ENCODE measurements around the gene HK3.

The HK3 gene, protein sequence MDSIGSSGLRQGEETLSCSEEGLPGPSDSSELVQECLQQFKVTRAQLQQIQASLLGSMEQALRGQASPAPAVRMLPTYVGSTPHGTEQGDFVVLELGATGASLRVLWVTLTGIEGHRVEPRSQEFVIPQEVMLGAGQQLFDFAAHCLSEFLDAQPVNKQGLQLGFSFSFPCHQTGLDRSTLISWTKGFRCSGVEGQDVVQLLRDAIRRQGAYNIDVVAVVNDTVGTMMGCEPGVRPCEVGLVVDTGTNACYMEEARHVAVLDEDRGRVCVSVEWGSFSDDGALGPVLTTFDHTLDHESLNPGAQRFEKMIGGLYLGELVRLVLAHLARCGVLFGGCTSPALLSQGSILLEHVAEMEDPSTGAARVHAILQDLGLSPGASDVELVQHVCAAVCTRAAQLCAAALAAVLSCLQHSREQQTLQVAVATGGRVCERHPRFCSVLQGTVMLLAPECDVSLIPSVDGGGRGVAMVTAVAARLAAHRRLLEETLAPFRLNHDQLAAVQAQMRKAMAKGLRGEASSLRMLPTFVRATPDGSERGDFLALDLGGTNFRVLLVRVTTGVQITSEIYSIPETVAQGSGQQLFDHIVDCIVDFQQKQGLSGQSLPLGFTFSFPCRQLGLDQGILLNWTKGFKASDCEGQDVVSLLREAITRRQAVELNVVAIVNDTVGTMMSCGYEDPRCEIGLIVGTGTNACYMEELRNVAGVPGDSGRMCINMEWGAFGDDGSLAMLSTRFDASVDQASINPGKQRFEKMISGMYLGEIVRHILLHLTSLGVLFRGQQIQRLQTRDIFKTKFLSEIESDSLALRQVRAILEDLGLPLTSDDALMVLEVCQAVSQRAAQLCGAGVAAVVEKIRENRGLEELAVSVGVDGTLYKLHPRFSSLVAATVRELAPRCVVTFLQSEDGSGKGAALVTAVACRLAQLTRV

DNA sequence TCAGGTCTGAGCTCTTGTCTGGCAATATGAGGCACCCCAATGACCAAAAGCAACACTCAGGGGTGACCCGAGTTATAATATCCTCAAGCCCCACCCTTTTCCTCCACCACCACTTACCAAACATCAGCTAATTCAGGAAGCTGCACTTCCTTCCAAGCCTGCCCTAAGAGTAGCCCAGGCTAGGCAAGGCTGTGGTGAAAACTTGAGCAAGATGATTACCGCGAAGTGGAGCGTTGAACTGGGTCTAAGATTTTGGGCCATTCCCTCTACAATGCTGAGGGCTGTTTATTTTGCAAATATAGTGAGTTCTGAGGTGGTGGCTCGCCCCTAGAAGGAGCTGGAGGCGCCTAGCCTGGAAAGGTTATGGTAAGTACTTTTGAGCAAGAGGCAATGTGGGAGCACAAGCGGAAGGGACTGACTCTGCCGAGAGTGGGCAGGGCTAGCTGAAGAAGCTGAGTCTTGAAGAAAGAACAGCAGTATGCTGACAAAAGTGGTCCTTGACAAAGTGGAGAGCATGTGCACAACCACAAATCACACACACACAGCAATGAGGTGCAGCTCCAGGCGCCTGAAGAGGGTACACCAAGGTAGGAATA lies at the start of gene HK3:
Gene HK3, minus strand, starts transcription at position 51 of the 596 bp plus-strand sequence. CDS start 3,187 bp downstream, outside the sequence.
- TF ChIP-seq, protein P1, sequence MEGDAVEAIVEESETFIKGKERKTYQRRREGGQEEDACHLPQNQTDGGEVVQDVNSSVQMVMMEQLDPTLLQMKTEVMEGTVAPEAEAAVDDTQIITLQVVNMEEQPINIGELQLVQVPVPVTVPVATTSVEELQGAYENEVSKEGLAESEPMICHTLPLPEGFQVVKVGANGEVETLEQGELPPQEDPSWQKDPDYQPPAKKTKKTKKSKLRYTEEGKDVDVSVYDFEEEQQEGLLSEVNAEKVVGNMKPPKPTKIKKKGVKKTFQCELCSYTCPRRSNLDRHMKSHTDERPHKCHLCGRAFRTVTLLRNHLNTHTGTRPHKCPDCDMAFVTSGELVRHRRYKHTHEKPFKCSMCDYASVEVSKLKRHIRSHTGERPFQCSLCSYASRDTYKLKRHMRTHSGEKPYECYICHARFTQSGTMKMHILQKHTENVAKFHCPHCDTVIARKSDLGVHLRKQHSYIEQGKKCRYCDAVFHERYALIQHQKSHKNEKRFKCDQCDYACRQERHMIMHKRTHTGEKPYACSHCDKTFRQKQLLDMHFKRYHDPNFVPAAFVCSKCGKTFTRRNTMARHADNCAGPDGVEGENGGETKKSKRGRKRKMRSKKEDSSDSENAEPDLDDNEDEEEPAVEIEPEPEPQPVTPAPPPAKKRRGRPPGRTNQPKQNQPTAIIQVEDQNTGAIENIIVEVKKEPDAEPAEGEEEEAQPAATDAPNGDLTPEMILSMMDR (IDR thresholded peaks at IDR 0.05; ENCODE audit: control extremely low read depth, extremely low read depth, low read depth, missing control alignments): no peak
- POLR2A ChIA-PET: no interaction called here
- CTCF ChIA-PET: interaction anchor here (1.2 to 2.9 kb wide), 5 partner anchors 10 to 239 kb away, joined by 3 to 9 read pairs (median 5); no protein-coding TSS in a partner anchor
- DNase-seq (ENCODE audit: extremely low spot score): no peak

DNA sequence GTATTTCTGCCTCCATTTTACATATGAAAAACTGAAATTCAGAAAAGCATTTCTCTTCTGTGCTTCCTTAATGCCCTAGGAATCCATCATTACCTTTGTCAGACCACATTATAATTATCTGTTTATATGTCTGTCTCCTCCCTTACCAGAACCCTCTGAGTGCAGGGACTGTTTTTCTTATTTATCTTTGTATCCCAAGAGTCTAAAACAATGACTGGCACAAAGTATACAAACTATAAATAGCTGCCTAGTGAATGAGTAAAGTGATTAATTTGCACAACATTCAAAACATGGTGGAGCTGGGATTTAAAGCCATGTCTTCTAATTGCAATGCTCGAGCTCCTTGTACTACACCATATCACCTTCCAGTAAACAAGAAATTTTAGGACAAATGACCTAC lies 49.3 kb upstream of the HK3 start:
- CTCF ChIA-PET: interaction anchor here (1.2 to 2.9 kb wide), 2 partner anchors 18 to 288 kb away, joined by 3 to 6 read pairs; no protein-coding TSS in a partner anchor

DNA sequence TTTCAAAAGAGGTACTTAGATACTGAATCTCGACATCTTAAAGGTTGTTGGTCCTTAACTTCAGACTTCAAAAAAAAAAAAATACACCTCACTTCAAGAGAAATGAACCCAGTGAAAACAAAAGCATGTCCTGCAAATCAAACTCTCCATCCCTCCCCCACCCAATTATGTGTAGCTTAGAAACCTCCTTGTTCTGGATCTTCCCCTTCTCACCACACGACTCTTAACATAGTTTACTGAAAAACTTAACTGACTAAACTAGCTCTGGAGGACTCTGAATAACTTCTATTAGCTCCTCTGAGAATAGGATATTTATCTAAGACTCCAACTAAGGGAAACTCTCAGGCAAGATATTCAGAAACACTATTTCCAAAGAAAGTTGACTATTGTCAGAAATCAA lies 48.7 kb upstream of the HK3 start:
- TF ChIP-seq, protein P1 (IDR thresholded peaks at IDR 0.05; ENCODE audit: control extremely low read depth, extremely low read depth, low read depth, missing control alignments): no peak
- CTCF ChIA-PET: interaction anchor here (1.2 to 2.9 kb wide), 2 partner anchors 17 to 287 kb away, joined by 3 to 6 read pairs; no protein-coding TSS in a partner anchor
- DNase-seq (ENCODE audit: extremely low spot score): no peak
- POLR2A ChIA-PET: no interaction called here

More for the DNA sequence above, 49.3 kb upstream of the HK3 start:
- TF ChIP-seq, protein P1 (IDR thresholded peaks at IDR 0.05; ENCODE audit: control extremely low read depth, extremely low read depth, low read depth, missing control alignments): no peak
- POLR2A ChIA-PET: no interaction called here
- no peak for DNase-seq (ENCODE audit: extremely low spot score)

DNA sequence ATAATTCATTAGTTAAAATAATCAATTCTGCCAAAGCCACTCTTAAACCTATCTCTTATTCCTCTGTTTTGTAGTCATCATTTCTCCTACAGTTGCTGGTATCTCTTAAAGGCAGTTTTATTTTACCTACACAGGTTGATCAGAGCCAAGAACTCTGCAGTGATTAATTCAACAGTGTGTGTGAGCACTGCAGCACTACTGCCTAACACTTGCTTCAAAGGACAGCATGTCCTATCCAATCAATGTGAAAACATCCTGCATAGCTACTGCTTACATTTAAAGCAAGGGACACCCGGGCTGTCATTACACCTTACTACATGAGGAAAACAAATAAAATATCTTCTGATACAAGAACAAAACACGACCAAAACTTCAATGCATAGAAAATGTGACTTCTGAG lies 45.1 kb upstream of the HK3 start:
- ChIA-PET POLR2A (no interaction called here), CTCF (interaction anchor here (1.7 to 1.9 kb wide), 2 partner anchors 12 to 284 kb away, joined by 4 to 9 read pairs; no protein-coding TSS in a partner anchor)
- TF ChIP-seq, protein P1 (IDR thresholded peaks at IDR 0.05; ENCODE audit: control extremely low read depth, extremely low read depth, low read depth, missing control alignments): no peak
- no peak for DNase-seq (ENCODE audit: extremely low spot score)

DNA sequence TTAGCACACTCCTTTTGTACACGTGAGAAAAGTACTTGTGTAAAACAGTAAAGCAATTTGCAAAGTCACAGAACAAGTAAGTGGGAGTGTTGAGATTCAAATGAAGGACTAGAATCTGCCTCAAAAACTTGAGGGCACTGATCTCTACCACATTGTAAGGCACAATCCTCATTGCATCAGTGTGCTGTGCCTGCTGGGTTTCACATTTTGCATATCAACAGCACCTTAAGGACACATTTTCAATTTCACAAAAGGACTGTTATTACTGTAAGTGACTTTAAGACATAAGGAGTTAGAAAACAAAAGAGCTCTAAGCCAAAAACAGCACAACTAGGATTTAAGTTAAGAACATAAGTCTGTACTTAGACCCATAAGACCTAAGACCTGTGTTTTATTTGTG lies 44.7 kb upstream of the HK3 start:
- DNase-seq (ENCODE audit: extremely low spot score): no peak
- CTCF ChIA-PET: interaction anchor here (1.7 to 1.9 kb wide), 3 partner anchors 12 to 283 kb away, joined by 4 to 9 read pairs (median 6); no protein-coding TSS in a partner anchor
- TF ChIP-seq, protein P1 (IDR thresholded peaks at IDR 0.05; ENCODE audit: control extremely low read depth, extremely low read depth, low read depth, missing control alignments): no peak
- POLR2A ChIA-PET: no interaction called here

DNA sequence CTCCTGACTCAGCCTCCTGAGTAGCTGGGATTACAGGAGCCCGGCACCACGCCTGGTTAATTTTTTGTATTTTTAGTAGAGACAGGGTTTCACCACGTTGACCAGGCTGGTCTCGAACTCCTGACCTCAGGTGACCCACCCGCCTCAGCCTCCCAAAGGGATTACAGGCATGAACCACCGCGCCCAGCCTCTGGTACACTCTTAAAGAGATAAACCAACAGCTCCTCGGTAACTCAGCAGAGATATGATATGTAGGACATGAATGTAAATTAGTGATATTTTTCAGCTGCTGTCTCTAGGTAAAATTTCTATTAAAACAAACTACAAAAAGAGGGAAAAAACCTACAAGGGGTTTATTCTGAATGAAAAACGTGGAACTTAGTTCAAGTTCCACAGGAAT lies 42.8 kb upstream of the HK3 start:
- TF ChIP-seq, protein P1 (IDR thresholded peaks at IDR 0.05; ENCODE audit: control extremely low read depth, extremely low read depth, low read depth, missing control alignments): no peak
- POLR2A ChIA-PET: no interaction called here
- CTCF ChIA-PET: interaction anchor here (1.1 to 1.8 kb wide), 3 partner anchors 10 to 15 kb away, joined by 3 to 6 read pairs (median 3); no protein-coding TSS in a partner anchor
- no peak for DNase-seq (ENCODE audit: extremely low spot score)

Data from GM10248 (cell line).